OCI-LY7 (cell line): Measurements from ENCODE around the gene TMEM186. TPM values are rescaled to one million over a fixed set of nuclear protein-coding genes. Genes with fewer than 3 reads are reported as not detected.

Experiments used
- BruUV-seq: library from RNA; stranded (reverse); fragments of 400-500 nt; replicated peaks from 2 replicates; lab custom pipeline; 2021; lab: Mats Ljungman, UMichigan
- CTCF ChIA-PET: fragments of 300-600 bp; sonication (Branson Sonifier 250); formaldehyde crosslinking; loops from one replicate; lab custom pipeline; 2022; ENCODE audit warnings: antibody characterized with exemption; ENCODE audit not compliant: unreplicated experiment; lab: Charles Lee
- POLR2A ChIA-PET: fragments of 300-600 bp; sonication (Branson Sonifier 250); formaldehyde crosslinking; loops from one replicate; lab custom pipeline; 2022; ENCODE audit warnings: antibody characterized with exemption; lab: Charles Lee
- DNase-seq: peaks from one replicate; pipeline ENCODE4 v3.0.0-alpha.2; 2015; ENCODE audit warnings: low spot score
- H2AFZ ChIP-seq: fragments of 200-600 bp; sonication (generic), shearing (Covaris generic); 2 replicates; pipeline ENCODE4 v1.6.1; 2014; ENCODE audit warnings: mild to moderate bottlenecking, antibody characterized with exemption, low read length, moderate library complexity
- H3K27ac ChIP-seq: fragments of 200-600 bp; sonication (generic); 2 replicates; pipeline ENCODE4 v1.5.1; 2014; ENCODE audit warnings: mixed run types, low read depth, mild to moderate bottlenecking, moderate library complexity, low read length, inconsistent platforms; ENCODE audit not compliant: poor library complexity, severe bottlenecking
- H3K36me3 ChIP-seq: fragments of 200-600 bp; sonication (generic); 2 replicates; pipeline ENCODE4 v1.6.1; 2014; ENCODE audit warnings: mild to moderate bottlenecking, antibody characterized with exemption, low read length, moderate library complexity, mixed read lengths; ENCODE audit not compliant: insufficient read depth
- H3K4me1 ChIP-seq: fragments of 200-600 bp; sonication (generic); 2 replicates; pipeline ENCODE4 v1.5.1; 2014; ENCODE audit warnings: mild to moderate bottlenecking, low read length; ENCODE audit not compliant: insufficient read depth, poor library complexity, severe bottlenecking
- H3K4me2 ChIP-seq: fragments of 200-600 bp; sonication (generic); 2 replicates; pipeline ENCODE4 v1.6.1; 2014; ENCODE audit warnings: mild to moderate bottlenecking, low read length
- H3K4me3 ChIP-seq: fragments of 200-600 bp; sonication (generic); 2 replicates; pipeline ENCODE4 v1.5.1; 2014; ENCODE audit warnings: mild to moderate bottlenecking, low read depth, low read length; ENCODE audit not compliant: poor library complexity, severe bottlenecking
- H3K79me2 ChIP-seq: fragments of 200-600 bp; sonication (generic); 2 replicates; pipeline ENCODE4 v1.6.1; 2016; ENCODE audit warnings: low read depth, mild to moderate bottlenecking, low read length, moderate library complexity, mixed read lengths; ENCODE audit not compliant: insufficient read depth
- H3K9me2 ChIP-seq: fragments of 200-600 bp; sonication (generic); 2 replicates; pipeline ENCODE4 v1.6.1; 2016; ENCODE audit warnings: mild to moderate bottlenecking, low read length, mixed read lengths; ENCODE audit not compliant: insufficient read depth
- H3K9me3 ChIP-seq: fragments of 200-600 bp; sonication (generic); 2 replicates; pipeline ENCODE4 v1.6.1; 2014; ENCODE audit warnings: mild to moderate bottlenecking, mixed run types, low read length, mixed read lengths
- H4K20me1 ChIP-seq: fragments of 200-600 bp; sonication (generic); 2 replicates; pipeline ENCODE4 v1.6.1; 2014; ENCODE audit warnings: mild to moderate bottlenecking, antibody characterized with exemption, low read length, moderate library complexity, mixed read lengths; ENCODE audit not compliant: insufficient read depth
- EZH2phosphoT487 ChIP-seq: fragments of 200-600 bp; sonication (generic); IDR thresholded peaks from 2 replicates; pipeline ENCODE4 v1.6.1; 2018; ENCODE audit warnings: low read depth, borderline replicate concordance, mild to moderate bottlenecking, mixed run types, antibody characterized with exemption, low read length, moderate library complexity, mixed read lengths
- intact Hi-C: fragments of 100-400 bp; cut with micrococcal nuclease; formaldehyde crosslinking; loops from one replicate; pipeline ENCODE4 v1.10.0; 2022; ENCODE audit not compliant: unreplicated experiment
- total RNA-seq, 2 experiments: library from RNA; depleted of rRNA in 1 of 2; stranded (reverse); fragments of >200 nt in 1 of 2; shearing (Covaris generic) in 1 of 2; gene quantifications; 2 replicates each; pipeline ENCODE4 v1.2.3, GENCODE V29; 2014 to 2022
- TF ChIP-seq, protein P1 (sequence below): fragments of 200-600 bp; sonication (generic); conservative IDR thresholded peaks from 2 replicates; pipeline ENCODE4 v1.5.1; 2014; ENCODE audit warnings: mild to moderate bottlenecking, antibody characterized with exemption, low read length, moderate library complexity, mixed read lengths

The TMEM186 gene
- total RNA-seq, 2 experiments from 2014 or later: 11.7 to 18.1 TPM

DNA sequence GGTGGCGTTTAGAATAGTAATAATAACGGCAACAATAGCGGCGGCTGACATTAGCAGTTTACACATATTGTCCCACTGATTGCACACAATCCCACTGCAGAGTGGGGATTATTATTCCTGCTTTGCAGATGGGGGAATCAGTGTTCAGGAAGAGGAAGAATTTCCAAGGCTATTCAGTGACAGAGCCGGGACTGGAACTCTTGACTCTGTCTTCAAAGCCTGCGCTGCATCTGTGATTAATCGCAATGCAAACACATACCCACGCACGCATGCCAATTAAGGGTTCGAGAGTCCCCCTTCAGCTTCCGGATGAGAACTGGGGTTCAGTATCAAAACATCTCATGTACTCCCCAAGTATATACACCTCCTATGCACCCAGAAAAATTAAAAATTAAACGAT lies 29.2 kb downstream of the TMEM186 start:
- H3K9me3 ChIP-seq: no peaks in the 10 kb centered on the region
- no peak overlapping the region for H3K4me3 ChIP-seq
- no peak for TF ChIP-seq EZH2phosphoT487
- TF ChIP-seq, protein P1, sequence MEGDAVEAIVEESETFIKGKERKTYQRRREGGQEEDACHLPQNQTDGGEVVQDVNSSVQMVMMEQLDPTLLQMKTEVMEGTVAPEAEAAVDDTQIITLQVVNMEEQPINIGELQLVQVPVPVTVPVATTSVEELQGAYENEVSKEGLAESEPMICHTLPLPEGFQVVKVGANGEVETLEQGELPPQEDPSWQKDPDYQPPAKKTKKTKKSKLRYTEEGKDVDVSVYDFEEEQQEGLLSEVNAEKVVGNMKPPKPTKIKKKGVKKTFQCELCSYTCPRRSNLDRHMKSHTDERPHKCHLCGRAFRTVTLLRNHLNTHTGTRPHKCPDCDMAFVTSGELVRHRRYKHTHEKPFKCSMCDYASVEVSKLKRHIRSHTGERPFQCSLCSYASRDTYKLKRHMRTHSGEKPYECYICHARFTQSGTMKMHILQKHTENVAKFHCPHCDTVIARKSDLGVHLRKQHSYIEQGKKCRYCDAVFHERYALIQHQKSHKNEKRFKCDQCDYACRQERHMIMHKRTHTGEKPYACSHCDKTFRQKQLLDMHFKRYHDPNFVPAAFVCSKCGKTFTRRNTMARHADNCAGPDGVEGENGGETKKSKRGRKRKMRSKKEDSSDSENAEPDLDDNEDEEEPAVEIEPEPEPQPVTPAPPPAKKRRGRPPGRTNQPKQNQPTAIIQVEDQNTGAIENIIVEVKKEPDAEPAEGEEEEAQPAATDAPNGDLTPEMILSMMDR: no peak
- no peaks in the 10 kb centered on the region for H3K9me2 ChIP-seq
- H4K20me1 ChIP-seq: no peaks in the 10 kb centered on the region
- DNase-seq: no peak
- intact Hi-C loops: no loop called here
- ChIA-PET CTCF (no interaction called here), POLR2A (no interaction called here)
- H3K36me3 ChIP-seq: no peaks in the 10 kb centered on the region
- no TSS peak for BruUV-seq
- H3K27ac ChIP-seq: no peak overlapping the region
- H2AFZ ChIP-seq: no peak overlapping the region
- H3K4me2 ChIP-seq: no peak overlapping the region
- no peaks in the 10 kb centered on the region for H3K79me2 ChIP-seq
- H3K4me1 ChIP-seq: no peaks in the 10 kb centered on the region

DNA sequence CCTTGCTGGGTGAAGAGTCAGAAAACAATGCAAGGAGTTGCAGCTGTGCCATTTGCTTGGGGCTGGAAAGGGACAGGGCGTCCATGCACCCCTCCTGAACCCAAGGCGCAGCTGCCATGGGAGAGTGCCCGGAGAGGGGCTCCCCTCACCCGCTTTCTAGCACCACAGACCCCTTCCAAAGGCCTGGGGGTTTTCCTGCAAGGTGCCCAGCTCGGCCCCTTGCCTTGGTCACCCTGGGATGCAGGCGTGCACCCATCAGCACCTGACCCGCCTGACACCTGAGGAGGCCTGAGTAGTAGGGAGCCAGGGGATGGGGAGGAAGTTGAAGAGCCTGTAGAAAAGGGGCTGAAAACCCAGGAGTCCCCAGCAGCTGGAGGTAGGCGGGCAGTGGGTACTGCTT lies 30.3 kb downstream of the TMEM186 start:
- intact Hi-C loops: no loop called here
- ChIA-PET CTCF (no interaction called here), POLR2A (no interaction called here)
- no peak overlapping the region for H3K4me3 ChIP-seq
- no peak overlapping the region for H2AFZ ChIP-seq
- no peaks in the 10 kb centered on the region for H3K4me1 ChIP-seq
- DNase-seq: no peak
- BruUV-seq: no TSS peak
- H3K9me3 ChIP-seq: no peaks in the 10 kb centered on the region
- no peaks in the 10 kb centered on the region for H4K20me1 ChIP-seq
- H3K79me2 ChIP-seq: no peaks in the 10 kb centered on the region
- H3K4me2 ChIP-seq: no peak overlapping the region
- no peaks in the 10 kb centered on the region for H3K36me3 ChIP-seq
- no peak for TF ChIP-seq EZH2phosphoT487
- TF ChIP-seq, protein P1: no peak
- H3K9me2 ChIP-seq: no peaks in the 10 kb centered on the region
- H3K27ac ChIP-seq: no peak overlapping the region

DNA sequence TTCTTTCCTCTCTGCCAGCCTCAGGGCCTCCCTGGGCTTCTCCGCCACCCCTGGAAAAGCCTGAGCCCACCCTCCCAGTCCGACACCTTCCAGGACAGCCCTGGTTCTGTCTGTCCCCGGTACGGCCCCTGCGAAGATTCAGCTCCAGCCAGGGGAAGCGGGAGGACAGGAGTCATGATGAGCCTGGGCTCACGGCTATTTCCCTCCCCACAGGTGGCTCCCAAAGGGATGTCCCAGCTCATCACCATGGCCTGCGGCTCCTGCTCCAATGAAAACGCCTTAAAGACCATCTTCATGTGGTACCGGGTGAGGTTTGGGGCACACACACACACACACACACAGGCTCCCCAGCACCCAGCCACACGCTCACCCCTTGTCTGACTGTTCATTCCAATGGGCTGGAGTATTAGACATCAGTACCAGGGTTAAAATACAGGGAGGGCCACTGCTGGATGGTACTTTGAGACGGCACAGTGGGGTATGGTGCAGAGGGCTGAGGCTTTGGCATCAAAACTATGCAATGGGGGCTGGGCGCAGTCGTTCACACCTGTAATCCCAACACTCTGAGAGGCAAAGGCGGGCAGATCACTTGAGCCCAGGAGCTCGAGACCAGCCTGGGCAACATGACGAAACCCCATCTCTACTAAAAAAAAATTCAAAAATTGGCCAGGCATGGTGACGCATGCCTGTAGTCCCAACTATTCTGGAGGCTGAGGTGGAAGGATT lies 32.8 kb downstream of the TMEM186 start:
- Histone ChIP-seq H3K27ac (no peak overlapping the region), H4K20me1 (no peaks in the 10 kb centered on the region), H3K4me3 (no peak overlapping the region), H3K36me3 (no peaks in the 10 kb centered on the region), H3K4me2 (no peak overlapping the region), H3K9me3 (no peaks in the 10 kb centered on the region), H3K9me2 (no peaks in the 10 kb centered on the region), H3K4me1 (no peaks in the 10 kb centered on the region), H3K79me2 (no peaks in the 10 kb centered on the region), H2AFZ (no peak overlapping the region)
- TF ChIP-seq, protein P1: no peak
- no peak for TF ChIP-seq EZH2phosphoT487
- DNase-seq: no peak
- intact Hi-C loops: no loop called here
- no TSS peak for BruUV-seq
- POLR2A ChIA-PET: no interaction called here
- CTCF ChIA-PET: no interaction called here
